Measurements from ENCODE around the gene MSL3.
A peak's percentile ranks its signal among the peaks of the same experiment; 100 is the strongest.

MSL3 gene

GRCh38 chrX:11757719-11758399, at the start of gene MSL3:
Gene MSL3, plus strand, starts transcription at chrX:11758237. Its CDS starts 27 bp downstream, at chrX:11758264.
- H3K9me3 ChIP-seq (ENCODE audit: control insufficient read depth, insufficient read depth, low read depth, low read length): no peaks in the 10 kb centered on the region
- peaks cover 6% of the 10 kb centered on the region; the same call in 1 of the 2 replicates for H3K4me1 ChIP-seq (ENCODE audit: control insufficient read depth, insufficient read depth, low read length)
- H3K36me3 ChIP-seq (ENCODE audit: control insufficient read depth in 2 of 2, insufficient read depth in 1 of 2, low read length in 2 of 2): peaks cover 10 to 22% of the 10 kb centered on the region in 2 experiments; a peak in 2 of 3 replicates
- H3K4me3 ChIP-seq (ENCODE audit: low read depth, low read length): peak within 1 kb of the TSS; percentile 58
- peak; percentile 55 for TF ChIP-seq HIC1 (tag by site-specific recombination; IDR thresholded peaks at IDR 0.05)
- peak; percentile 66 for TF ChIP-seq ZBTB26 (tag by site-specific recombination; optimal IDR thresholded peaks at IDR 0.05)
- no peak for TF ChIP-seq ZNF791 (tag by site-specific recombination; IDR thresholded peaks at IDR 0.05)
- TF ChIP-seq ZNF600 (tag by site-specific recombination; IDR thresholded peaks at IDR 0.05): peak; percentile 71
- TF ChIP-seq ZNF830 (tag by site-specific recombination; IDR thresholded peaks at IDR 0.05; ENCODE audit: low read depth): no peak
- TF ChIP-seq ZNF596 (tag by site-specific recombination; IDR thresholded peaks at IDR 0.05): 0 out of 2 replicates have a peak, but pooled peaks have one; percentile 25
- 0 out of 2 replicates have a peak, but pooled peaks have one; percentile 35 for TF ChIP-seq PATZ1 (tag by site-specific recombination; IDR thresholded peaks at IDR 0.05)
- 0 out of 2 replicates have a peak, but pooled peaks have one; percentile 27 for TF ChIP-seq ZSCAN30 (tag by site-specific recombination; IDR thresholded peaks at IDR 0.05)
- no peak for TF ChIP-seq ZNF677 (tag by site-specific recombination; IDR thresholded peaks at IDR 0.05)
- TF ChIP-seq YY1 (tag by site-specific recombination; IDR thresholded peaks at IDR 0.05): no peak
- peak; percentile 63 for TF ChIP-seq ZFHX2 (tag by site-specific recombination; conservative IDR thresholded peaks at IDR 0.05)
- peak; percentile 79 for TF ChIP-seq ZBTB8A (tag by site-specific recombination; IDR thresholded peaks at IDR 0.05)
- TF ChIP-seq ZNF692 (tag by site-specific recombination; IDR thresholded peaks at IDR 0.05): 0 out of 2 replicates have a peak, but pooled peaks have one; percentile 16
- TF ChIP-seq GLIS2 (tag by site-specific recombination; IDR thresholded peaks at IDR 0.05): peak; percentile 75; the same call in 1 of the 2 replicates
- no peak for TF ChIP-seq ZNF76 (tag by site-specific recombination; IDR thresholded peaks at IDR 0.05; ENCODE audit: borderline replicate concordance, low read depth)
- TF ChIP-seq ZNF626 (tag by site-specific recombination; IDR thresholded peaks at IDR 0.05): peak; percentile 33; the same call in 1 of the 2 replicates
- TF ChIP-seq ZBTB21 (tag by site-specific recombination; IDR thresholded peaks at IDR 0.05): no peak
- peak; percentile 47 for TF ChIP-seq GLIS1 (tag by site-specific recombination; IDR thresholded peaks at IDR 0.05)
- TF ChIP-seq ZNF561 (tag by site-specific recombination; IDR thresholded peaks at IDR 0.05; ENCODE audit: borderline replicate concordance): peak; percentile 45; the same call in 1 of the 2 replicates
- no peak for TF ChIP-seq PBX3 (CRISPR knock-in tag; IDR thresholded peaks at IDR 0.05)
- no peak for TF ChIP-seq SCRT1 (tag by site-specific recombination; IDR thresholded peaks at IDR 0.05; ENCODE audit: borderline replicate concordance)
- peak; percentile 13; the same call in 1 of the 2 replicates for TF ChIP-seq ZNF660 (tag by site-specific recombination; IDR thresholded peaks at IDR 0.05)
- TF ChIP-seq ZNF202 (tag by site-specific recombination; IDR thresholded peaks at IDR 0.05; ENCODE audit: borderline replicate concordance): no peak
- peak; percentile 77 for TF ChIP-seq ZBTB48 (tag by site-specific recombination; IDR thresholded peaks at IDR 0.05)
- TF ChIP-seq EGR2 (tag by site-specific recombination; IDR thresholded peaks at IDR 0.05; ENCODE audit: low read depth): peak; percentile 18; the same call in 1 of the 2 replicates
- TF ChIP-seq ZIC2 (tag by site-specific recombination; IDR thresholded peaks at IDR 0.05): peak; percentile 55
- 0 out of 2 replicates have a peak, but pooled peaks have one; percentile 2 for TF ChIP-seq ZSCAN16 (tag by site-specific recombination; IDR thresholded peaks at IDR 0.05)
- no peak for TF ChIP-seq ZNF610 (tag by site-specific recombination; IDR thresholded peaks at IDR 0.05; ENCODE audit: borderline replicate concordance)
- ChIA-PET POLR2A (interaction anchor here (0.7 kb wide), 1 partner anchor 90 kb away, joined by 3 read pairs; no protein-coding TSS in a partner anchor), CTCF (interaction anchor here (1.3 to 1.4 kb wide), 2 partner anchors 10 to 23 kb away, joined by 3 to 6 read pairs; no protein-coding TSS in a partner anchor)
- H3K27ac ChIP-seq (ENCODE audit: extremely low read depth, low read depth, low read length): peak within 1 kb of the TSS; percentile 74; the same call in 1 of the 2 replicates
